Epidermal melanocyte (primary cell): ENCODE measurements around the gene GMDS.
A peak's percentile ranks its signal among the peaks of the same experiment; 100 is the strongest.

Experiments used
- DNase-seq: peaks from one replicate; pipeline ENCODE4 v3.0.0; 2011; ENCODE audit warnings: low spot score; ENCODE audit not compliant: insufficient read length

The GMDS gene

DNA sequence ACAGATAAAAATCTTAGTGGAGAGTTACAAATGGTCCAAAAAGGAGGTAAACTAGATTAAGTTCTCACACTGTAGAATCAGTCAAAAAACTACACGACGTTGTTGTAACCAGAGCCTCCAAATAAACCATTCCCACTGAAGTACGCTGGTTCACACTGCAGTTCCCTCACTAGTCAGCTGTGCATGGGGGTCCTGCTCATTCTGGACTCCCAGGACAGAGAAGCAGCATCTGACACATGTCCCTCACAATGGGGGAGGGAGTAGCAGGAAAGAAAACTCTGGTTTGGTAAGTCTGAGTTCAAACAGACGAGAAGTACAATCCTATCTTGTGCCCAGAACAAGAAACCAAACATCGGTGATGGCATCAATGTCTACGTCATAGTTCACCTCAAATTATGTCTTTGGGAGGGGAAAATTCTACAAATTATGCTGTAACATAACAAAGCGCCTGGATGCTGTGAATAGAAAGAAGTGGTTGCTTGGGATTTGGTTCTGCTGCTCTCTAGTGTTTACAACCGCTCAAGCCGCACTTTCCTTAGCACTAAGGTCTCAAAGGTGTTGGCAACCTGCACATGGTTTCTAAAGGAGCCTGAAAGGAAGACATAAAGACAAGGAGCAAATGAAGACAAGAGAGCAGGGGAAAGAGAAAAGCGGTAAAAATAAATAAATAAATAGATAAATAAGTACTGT is 208.0 kb downstream of the GMDS start:
- no peak for DNase-seq

DNA sequence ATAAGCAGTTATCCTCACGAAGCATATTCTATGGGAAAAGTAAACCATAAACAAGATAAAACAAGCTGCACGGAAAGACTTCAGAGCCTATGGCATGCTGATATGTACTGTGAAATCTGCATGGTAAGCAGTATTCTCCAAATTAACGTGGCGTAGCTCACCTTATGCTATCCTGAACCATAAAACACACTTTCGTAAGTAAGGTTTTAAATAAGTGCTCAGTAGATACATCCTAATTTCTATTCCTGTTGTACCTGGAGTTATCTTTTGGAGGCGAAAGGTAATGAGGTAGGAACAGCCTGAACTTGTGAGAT is 208.7 kb downstream of the GMDS start:
- no peak for DNase-seq

DNA sequence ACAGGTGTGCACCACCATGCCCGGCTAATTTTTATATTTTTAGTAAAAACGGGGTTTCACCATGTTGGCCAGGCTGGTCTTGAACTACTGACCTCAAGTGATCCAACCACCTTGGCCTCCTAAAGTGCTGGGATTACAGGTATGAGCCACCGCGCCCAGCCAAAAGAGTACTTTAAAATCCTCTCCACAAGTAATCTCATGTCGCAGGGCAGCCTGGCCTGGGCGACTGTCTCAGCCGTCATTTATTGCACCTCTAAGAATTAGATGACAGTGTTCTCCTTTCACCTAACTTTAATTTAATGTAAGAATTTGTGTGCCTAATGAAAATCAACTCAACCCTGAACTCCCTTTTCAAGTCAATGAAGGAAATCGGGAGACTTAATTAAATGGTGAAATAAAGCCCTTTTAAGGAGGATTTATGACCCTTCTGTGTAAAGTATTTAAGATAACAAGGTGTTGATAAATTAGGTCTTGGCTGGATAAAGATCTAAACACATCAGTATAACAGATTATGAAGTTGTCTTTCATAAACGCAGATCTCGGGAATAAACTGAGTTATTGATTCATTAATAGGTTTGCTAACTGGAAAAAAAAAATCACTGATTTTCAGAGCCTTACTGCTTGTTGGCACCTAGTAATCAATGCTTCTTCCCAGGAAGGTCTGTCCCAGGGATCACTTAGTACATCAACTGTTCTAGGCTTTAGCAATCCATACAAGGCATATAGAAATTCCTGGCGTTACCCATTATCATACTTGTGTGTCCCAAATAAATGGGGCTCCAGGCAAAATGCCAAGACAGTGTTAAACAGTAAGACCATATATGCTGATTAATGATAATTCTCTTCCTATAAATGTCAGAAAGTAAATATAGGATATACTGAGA is 209.3 kb downstream of the GMDS start:
- DNase-seq: no peak

DNA sequence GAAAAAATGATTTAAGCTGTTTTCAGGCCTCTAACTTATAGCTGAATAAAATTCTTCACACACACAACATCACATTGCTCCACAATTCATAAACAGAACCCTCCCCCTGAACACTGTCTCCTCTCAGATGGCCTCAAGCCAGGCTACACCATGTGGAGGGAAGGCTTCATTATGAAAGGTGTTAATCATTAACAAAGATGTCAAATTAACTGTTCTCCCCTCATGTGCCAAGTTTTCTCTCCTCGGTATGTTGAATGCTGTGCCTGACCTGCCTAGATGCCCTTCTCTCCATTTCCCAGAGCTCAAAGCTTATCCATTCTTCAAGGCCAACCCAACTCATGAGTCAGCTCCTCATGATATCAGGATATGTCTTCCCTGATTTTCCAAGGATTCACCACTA is 210.4 kb downstream of the GMDS start:
- no peak for DNase-seq

GRCh38 chr6:2034256-2034655 is 211.1 kb downstream of the GMDS start:
- DNase-seq: no peak

DNA sequence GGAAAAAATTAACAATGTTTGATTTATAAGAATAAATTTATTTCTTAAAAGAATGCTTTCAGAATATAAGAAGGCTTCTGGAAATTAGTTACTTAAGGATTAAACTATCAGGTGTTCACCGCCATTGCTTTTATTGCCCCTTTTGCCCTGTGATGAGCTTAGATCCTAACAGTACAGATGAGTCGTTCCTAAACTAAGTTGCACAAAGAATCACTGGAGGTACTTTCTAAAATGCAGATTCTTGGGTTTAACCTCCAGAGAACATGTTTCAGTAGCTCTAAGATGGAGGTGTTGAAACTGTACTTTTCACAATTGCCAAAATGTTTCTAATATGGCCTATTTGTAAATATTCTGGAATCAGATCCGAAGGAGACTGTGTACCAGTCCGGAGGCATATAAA is 211.9 kb downstream of the GMDS start:
- DNase-seq: no peak

DNA sequence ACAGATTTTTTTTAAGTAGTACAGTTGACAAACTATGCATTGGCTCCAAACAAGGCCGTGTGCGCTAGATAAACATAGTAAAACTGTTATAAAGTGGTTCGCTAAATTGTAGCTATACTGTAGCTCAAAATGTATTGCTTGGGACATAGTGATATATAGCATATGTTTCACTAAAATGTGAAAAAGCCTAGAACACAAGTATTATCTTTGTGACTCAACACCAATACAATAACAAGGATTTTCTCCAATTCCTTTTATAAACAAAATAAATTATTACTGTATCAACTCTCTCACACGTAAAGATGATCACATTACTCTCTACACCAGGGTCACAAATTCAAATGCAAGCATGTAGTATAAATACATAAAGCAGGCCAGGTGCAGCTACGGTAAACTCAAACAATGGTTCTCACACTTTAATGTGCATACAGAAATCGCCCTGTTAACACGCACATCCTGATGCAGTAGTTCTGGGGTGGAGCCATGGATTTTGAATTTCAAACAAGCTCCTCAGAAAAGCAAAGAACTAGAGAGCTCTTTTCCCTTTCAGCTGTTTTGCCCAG is 214.6 kb downstream of the GMDS start:
- DNase-seq: no peak

DNA sequence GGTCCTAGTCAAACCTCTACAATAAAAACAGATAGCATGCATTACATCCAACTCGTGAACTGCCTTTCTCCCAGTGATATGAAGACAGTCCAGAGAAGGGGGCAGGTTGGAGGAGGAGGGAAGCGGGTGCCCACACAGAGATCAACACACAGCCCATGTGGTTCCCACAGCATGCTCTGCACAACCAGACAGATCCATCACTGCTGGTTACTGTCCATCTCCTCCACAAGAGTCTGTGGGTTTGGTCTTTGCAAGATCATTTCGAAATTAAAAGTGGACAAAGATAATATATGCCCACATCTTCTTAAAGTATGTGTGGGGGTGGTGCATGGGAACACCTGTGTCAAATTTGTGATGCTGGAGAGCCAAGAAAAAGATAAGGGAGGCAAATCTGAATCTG is 215.5 kb downstream of the GMDS start:
- DNase-seq: no peak

GRCh38 chr6:2029130-2029794 is 216.1 kb downstream of the GMDS start:
- no peak for DNase-seq

- DNase-seq: no peak
Measured at GRCh38 chr6:2028457-2029038, 216.9 kb downstream of the GMDS start.

- no peak for DNase-seq
Measured at GRCh38 chr6:2026133-2026532, 219.3 kb downstream of the GMDS start.

DNA sequence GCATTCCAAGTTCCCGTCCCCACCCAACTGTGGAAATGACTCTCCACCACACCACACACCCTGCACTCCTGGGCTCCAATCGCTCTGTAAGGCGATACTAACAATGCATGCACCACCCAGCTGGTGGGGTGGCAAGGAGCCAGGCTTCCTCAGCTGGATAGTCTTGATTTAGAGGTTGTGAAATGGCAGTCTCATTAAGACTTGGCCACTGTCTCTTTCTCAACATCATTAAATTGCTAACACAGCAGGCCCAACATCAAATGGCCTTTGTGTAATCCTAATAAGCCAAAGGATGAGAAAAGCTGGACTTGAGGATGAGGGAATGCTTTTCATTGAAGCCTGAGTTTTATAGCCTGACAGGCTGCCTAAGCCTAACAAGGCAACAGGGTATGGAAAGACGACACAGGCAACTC is 223.7 kb downstream of the GMDS start:
- peak; percentile 17 for DNase-seq

DNA sequence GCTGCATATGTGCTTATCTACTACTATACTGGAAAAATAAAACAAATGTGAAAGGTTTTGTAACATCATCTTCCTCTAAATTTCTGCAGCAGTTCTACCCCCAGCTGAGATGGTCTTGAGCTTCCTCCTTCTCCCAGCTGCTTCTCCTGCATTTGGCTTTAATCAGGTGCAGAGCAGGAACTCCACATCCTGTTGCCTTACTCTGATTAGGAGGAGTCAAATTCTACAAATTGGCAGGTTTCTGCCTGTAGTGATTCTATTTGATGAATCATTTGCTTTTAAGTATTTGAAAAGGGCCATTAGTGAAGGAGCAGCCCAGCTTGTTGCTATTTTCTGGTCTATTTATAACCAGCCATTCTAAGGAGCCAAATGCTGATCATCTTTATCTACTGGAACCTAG is 224.5 kb downstream of the GMDS start:
- no peak for DNase-seq

DNA sequence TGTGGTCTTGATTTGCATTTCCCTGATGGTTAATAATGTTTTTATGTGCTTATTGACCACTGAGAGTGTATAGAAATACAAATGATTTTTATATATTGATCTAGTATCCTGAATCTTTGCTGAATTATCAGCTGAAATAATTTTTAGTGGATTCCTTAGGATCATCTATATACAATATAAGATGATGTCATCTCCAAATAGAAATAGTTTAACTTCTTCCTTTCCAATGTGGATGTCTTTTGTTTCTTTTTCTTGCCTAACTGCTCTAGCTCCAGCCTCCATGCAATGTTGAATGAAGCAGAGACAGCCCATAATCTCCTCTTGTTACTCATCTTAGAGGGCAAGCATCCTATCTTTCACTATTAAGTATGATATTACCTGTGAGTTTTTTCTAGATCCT is 226.4 kb downstream of the GMDS start:
- no peak for DNase-seq

GRCh38 chr6:2016040-2016439 is 229.4 kb downstream of the GMDS start:
- no peak for DNase-seq

DNA sequence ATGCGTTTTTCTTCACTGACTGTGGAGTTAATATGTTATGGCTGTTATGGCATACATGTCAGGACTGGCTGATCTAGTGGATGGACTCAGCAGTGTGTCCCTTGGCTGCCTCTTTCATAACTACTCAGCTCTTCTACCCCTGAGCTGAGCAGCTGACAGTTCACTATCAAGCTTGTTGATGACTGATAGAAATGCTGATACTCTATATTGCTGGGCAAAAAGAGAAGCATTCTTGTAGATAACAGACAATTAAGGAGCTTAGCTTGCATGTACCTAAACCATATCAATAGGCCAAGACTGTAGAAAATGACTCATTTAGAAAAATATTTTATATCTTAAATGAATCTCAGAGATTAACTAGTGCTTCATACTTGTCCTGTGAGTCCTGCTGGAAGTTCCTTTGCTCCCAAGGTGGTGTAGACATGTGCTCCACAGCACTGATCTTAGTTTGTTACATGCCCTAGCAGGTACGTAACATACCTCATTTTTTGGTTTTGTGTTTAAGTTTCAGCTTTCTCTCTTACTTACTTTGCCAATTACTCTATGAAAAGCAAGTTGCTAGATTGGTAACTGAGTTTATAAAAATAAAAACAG is 236.9 kb downstream of the GMDS start:
- no peak for DNase-seq

GRCh38 chr6:2007165-2007564 is 238.2 kb downstream of the GMDS start:
- DNase-seq: no peak

- no peak for DNase-seq
Measured at GRCh38 chr6:2004888-2005287, 240.5 kb downstream of the GMDS start.

DNA sequence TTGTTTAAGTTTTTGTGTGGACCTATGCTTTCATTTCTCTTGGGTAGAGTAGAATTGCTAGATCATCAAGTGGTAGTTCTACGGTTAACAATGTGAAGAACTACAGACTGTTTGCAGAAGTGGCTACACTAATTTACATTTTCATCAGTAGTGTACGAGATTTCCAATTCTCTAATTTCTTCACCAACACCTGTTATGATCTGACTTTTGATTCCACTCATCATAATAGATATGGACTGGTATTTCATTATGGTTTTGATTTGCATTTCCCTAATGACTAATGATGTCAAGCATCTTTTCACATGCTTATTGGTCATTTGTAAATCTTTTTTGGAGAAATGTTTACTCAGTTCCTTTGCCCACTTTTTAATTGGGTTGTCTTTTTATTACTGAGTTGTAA is 244.4 kb downstream of the GMDS start:
- no peak for DNase-seq

GRCh38 chr6:1997702-1998101 is 247.7 kb downstream of the GMDS start:
- no peak for DNase-seq

- DNase-seq: no peak
Measured at GRCh38 chr6:1995636-1996035, 249.8 kb downstream of the GMDS start.
